RKO (cell line): Measurements from ENCODE around the gene SDR39U1.
A peak's percentile ranks its signal among the peaks of the same experiment; 100 is the strongest.

Experiments used
- DNase-seq: peaks from one replicate; pipeline ENCODE4 v3.0.0-alpha.2; 2016; ENCODE audit warnings: low spot score

The SDR39U1 gene

GRCh38 chr14:24429395-24430142 lies 13.0 kb downstream of the SDR39U1 start, which contains the start of the genes CBLN3 and KHNYN:
CBLN3 (minus strand) TSS chr14:24429668; CDS start chr14:24429054, 614 bp downstream.
KHNYN (plus strand) TSS chr14:24429954; CDS start chr14:24430731, 777 bp downstream.
- peak; percentile 93 for DNase-seq

- DNase-seq, result no peak
Observed at GRCh38 chr14:24428628-24429394, 13.8 kb downstream of the SDR39U1 start.

DNA sequence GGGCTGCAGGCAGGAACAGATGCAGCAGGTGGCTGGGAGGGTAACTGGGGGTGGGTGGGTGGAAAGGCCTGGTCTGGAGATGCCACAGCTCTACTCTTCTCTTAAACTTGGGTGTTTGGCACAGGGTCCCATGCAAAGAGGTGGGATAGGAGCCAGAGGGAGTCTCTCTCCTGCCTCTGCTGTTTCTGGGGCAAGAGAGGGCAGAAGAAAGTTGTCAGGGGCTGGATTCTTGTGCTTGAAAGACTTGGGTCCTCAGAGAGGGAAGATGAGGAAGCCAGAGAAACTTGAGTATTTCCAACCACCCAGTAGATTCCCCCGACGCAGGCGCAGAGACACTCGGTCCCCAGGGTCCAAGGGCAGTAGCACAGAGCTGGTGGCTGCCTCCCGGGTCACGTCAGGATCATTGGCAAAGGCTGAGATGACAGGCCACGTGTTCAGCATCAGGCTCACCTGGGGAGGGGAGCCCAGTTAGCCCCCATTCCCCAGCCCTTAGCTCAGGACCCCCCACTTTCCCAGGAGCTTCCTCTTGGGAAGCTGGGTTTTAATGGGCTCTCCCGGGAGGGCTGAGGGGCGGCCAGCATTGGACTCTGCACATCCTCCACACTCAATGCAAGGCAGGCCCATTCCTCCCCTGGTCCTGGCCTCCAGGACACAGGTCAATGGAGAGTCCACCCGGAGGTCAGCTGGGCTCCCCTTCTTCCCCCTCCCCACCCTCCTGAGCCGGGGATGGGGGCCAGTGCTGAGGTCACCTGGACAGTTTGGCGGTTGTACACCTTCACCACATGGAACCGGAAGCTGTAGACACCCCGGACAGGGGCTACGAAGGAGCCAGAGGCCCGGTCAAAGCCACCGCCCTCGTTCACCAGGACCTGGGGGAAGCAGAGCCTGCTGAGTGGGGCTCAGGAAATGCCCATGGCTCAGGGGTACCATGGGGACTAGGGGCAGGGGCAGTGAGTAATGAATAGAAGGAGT lies 14.8 kb downstream of the SDR39U1 start:
- no peak for DNase-seq

DNA sequence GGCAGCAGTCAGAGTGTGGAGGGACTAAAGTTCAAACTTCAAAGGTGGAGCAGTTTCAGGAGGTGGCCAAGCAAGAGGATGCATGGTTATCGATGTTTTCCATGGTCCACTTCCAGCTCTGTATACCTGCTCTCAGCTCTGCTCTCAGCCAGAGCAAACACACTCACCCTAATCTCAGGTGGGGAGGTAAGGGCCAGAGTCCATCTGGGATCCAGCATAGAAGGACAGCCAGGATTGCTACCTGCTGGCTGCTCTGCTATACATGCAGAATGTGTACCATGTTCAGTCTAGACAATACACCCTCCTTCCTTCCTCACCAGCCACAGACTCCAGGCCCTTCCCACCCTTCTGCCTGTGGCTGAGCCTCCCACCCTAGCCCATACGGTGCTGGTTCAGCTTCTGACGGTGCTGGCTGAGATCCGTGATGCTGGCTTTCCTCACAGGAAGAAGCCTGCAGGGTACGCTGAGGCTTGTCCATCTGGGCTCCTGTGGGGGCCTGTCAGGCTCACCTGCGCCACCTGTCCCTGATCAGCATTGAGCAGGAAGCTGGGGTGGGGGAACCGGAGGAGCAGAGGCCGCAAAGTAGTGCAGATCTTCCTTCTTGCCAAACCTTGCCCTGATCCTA lies 15.6 kb downstream of the SDR39U1 start:
- no peak for DNase-seq

DNA sequence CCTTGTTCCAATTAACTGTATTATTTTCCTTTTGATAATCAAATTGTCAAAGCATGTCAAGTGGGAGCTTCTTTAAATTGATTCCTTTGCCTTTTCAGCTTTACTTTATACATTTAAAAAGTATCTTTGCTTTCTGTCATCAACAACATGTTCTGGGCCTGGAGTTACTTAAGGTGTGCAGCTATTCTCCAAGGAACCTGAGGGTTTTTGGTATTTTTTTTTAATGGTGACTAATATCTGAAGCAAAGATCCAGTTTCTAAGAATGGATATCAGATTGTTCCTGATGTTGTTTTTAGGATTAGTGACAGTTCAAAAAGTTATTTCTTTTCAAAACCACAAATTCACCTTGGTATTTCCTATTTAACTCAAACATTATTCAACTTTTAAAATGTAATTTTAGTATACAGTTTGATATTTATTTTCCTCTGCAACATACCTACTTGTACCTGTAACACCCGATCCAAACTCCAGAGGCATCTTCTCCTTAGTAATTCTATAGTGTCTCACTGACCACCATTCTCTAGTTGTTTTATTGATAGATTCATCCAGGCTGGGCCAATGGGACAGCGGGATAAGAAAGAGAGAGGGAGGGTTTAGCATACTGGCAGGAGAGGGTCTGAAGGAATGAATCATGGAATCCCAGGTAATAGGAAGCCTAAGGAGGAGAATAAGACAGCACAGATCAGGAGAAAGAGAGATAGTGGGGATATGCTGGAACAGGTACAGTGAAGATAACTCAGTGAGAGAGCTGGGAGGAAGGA lies 16.2 kb downstream of the SDR39U1 start:
- no peak for DNase-seq

DNA sequence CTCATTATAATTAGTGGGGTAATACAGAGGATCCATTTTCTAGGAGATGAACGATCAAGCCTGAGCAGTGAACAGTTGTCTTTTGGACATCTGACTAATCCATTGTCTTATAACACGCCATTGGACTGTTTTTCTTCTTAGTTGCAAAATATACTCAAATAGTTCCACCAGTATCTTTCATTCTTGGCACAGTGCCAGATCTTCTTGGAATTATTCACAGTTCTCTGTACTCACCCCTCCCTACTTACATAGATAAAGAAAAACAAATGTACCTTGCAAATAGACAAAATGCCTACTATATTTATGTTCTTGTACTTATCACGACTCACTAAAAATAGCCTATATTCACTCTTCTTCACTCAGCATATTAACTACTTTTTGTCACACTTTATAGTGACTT lies 16.9 kb downstream of the SDR39U1 start:
- no peak for DNase-seq

DNA sequence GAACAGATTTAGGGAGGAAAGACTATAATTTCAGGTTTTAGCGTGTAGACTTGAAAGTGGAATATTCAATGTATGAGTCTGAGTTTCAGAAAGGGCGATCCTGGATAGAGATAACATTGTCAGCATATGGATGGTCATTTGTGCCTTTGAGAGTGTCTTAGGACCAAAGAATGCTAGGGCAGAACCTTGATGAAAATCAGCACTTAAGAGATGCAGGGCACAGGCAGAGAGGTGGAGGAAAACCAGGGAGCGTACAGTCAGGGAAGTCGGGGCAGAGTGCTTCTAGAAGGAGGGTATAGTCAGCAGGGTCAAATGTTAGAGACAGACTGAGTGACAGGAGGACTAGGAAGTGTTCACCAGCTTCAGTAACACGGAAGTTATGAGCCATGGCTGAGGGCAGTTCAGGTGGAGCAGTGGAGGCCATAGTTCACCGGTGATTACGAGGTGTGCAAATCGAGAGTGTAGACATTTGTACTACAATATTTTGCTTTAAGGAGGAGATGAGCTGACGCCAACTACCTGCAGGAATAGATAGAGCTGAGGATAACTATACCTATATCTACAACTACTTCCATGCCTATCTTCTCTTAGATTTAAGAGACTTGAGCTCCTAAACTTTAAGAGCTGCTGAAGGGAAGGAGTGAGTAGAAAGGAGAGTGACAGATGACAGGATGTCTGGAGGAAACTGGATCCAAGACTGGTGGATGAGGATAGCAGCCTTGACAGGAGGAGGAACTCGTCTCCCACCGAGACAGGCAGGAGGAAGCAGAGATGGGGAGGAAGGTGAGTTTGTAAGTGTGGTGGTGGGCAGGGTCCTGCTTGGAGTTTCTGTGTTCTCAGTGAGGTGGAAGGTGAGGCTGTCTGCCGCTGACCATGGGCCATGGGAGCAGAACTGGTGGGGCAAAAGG lies 19.6 kb downstream of the SDR39U1 start:
- DNase-seq, result no peak

DNA sequence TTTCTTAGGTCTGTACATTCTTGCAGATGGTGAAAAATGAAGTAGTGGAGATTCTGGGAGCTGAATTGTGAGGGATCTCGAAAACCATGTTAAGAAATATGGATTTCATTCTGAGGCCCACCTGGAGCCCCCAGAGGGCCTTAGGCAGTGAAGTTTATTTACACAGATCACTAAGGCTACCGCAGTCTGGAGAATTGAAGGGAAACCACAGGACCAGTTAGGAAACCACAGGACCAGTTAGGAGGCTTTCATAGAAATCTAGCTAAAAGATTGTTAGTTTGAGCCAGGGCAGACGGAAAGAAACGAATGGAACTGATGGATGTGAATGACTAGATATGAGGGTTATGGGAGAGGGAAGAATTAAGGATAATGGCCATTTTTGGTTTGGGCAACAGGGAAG lies 20.3 kb downstream of the SDR39U1 start:
- DNase-seq, result no peak

GRCh38 chr14:24418492-24418873 lies 24.1 kb downstream of the SDR39U1 start:
- no peak for DNase-seq

- no peak for DNase-seq
Observed at GRCh38 chr14:24417832-24418491, 24.6 kb downstream of the SDR39U1 start.

GRCh38 chr14:24416932-24417619 lies 25.5 kb downstream of the SDR39U1 start:
- DNase-seq, result no peak

- DNase-seq, result no peak
Observed at GRCh38 chr14:24416254-24416931, 26.2 kb downstream of the SDR39U1 start.

GRCh38 chr14:24415421-24416253 lies 26.9 kb downstream of the SDR39U1 start:
- DNase-seq, result no peak

DNA sequence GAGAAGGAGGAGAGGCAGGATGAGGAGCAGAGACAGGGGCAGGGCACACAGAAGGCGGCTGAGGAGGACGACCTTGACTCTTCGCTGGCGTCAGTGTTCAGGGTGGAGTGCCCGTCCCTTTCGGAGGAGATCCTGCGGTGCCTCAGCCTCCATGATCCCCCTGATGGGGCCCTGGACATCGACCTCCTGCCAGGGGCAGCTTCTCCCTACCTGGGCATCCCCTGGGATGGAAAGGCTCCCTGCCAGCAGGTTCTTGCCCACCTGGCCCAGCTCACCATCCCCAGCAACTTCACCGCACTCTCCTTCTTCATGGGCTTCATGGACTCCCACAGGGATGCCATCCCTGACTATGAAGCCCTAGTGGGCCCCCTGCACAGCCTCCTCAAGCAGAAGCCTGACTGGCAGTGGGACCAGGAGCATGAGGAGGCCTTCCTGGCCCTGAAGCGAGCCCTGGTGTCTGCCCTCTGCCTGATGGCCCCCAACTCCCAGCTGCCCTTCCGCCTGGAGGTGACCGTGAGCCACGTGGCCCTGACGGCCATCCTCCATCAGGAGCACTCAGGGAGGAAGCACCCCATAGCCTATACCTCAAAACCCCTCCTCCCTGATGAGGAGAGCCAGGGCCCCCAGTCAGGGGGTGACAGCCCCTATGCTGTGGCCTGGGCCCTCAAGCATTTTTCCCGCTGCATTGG lies 27.7 kb downstream of the SDR39U1 start:
- DNase-seq, result no peak

- no peak for DNase-seq
Observed at GRCh38 chr14:24414077-24414476, 28.5 kb downstream of the SDR39U1 start.
